Measurements from ENCODE around the gene SLC22A25.
A peak's percentile ranks its signal among the peaks of the same experiment; 100 is the strongest.
"Not testable (repeated sequence)": the region's sequence is repeated elsewhere in the genome, so short reads cannot be mapped to it uniquely, and the experiment has no call there.

Gene SLC22A25

GRCh38 chr11:63235471-63236461 is 7.6 kb downstream of the SLC22A25 start:
- not testable (repeated sequence) for DNase-seq (ENCODE audit: low read depth)

- no peak for DNase-seq (ENCODE audit: low read depth)
Measured at GRCh38 chr11:63229815-63230214, 13.6 kb downstream of the SLC22A25 start.

GRCh38 chr11:63227521-63228107 is 15.8 kb downstream of the SLC22A25 start:
- DNase-seq (ENCODE audit: low read depth): no peak

- DNase-seq (ENCODE audit: low read depth): no peak
Measured at GRCh38 chr11:63226488-63227114, 16.8 kb downstream of the SLC22A25 start.

GRCh38 chr11:63214093-63214492 is 29.3 kb downstream of the SLC22A25 start:
- no peak for DNase-seq (ENCODE audit: low read depth)

- peak; percentile 43 for DNase-seq (ENCODE audit: low read depth)
Measured at GRCh38 chr11:63212742-63213141, 30.7 kb downstream of the SLC22A25 start.

GRCh38 chr11:63210111-63210510 is 33.3 kb downstream of the SLC22A25 start:
- DNase-seq (ENCODE audit: low read depth): no peak
